Midbrain (tissue), 1 donor: ENCODE measurements around the gene PDYN.

Source experiments
- DNase-seq: peaks from one replicate; lab custom pipeline; 2025; lab: John Stamatoyannopoulos, UW

The PDYN gene

GRCh38 chr20:1934721-1935573 is 58.9 kb downstream of the PDYN start:
- DNase-seq: no peak

GRCh38 chr20:1934156-1934555 is 59.7 kb downstream of the PDYN start:
- DNase-seq: no peak

GRCh38 chr20:1933465-1933870 is 60.4 kb downstream of the PDYN start:
- no peak for DNase-seq

GRCh38 chr20:1932971-1933370 is 60.9 kb downstream of the PDYN start:
- no peak for DNase-seq

- no peak for DNase-seq
These were observed 62.0 kb downstream of the PDYN start for GRCh38 chr20:1931830-1932229.

GRCh38 chr20:1930165-1930564 is 63.7 kb downstream of the PDYN start:
- DNase-seq: no peak

- DNase-seq: no peak
These were observed 64.4 kb downstream of the PDYN start for GRCh38 chr20:1929460-1929859.

GRCh38 chr20:1928782-1929181 is 65.1 kb downstream of the PDYN start:
- DNase-seq: no peak
